Breast epithelium (tissue), 3 donors: Measurements from ENCODE around the gene CBFA2T2.

ENCODE experiments used
- CTCF ChIP-seq, 3 donors: fragments of 450-650 bp; IDR thresholded peaks; one replicate each; pipeline ENCODE4 v1.5.1; 2016 to 2017; ENCODE audit warnings: antibody characterized with exemption in 3 of 3, mild to moderate bottlenecking in 3 of 3, moderate library complexity in 3 of 3
- POLR2A ChIP-seq: fragments of 450-650 bp; IDR thresholded peaks from one replicate; pipeline ENCODE4 v1.6.1; 2016; ENCODE audit warnings: antibody characterized with exemption, mild to moderate bottlenecking, moderate library complexity
- POLR2AphosphoS5 ChIP-seq, 3 donors: sonication (generic); formaldehyde crosslinking; IDR thresholded peaks; one replicate each; pipeline ENCODE4 v1.6.1; 2017; ENCODE audit warnings: antibody characterized with exemption in 3 of 3

DNA sequence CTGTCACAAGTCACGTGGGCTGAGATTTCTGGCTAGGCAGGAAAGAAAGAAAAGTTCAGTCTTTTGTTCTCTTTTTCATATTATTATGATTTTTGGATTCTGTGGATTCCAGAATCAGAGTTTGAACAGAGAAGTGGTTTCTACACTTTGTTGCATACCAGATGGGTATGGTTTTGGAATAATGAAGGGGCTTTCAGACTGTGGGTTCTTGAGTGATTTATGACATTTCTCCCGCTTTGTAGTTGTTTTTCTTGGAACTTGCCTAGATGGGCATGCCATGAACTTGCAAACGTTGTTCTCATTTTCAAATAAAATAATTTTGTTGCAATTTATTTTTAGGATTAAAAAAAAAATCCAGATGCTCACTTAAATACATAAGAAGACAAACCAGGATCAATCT, 34.4 kb downstream of the CBFA2T2 start:
- no peak for TF ChIP-seq POLR2A
- no peak for TF ChIP-seq CTCF (IDR thresholded peaks at IDR 0.05)
- TF ChIP-seq POLR2AphosphoS5 (IDR thresholded peaks at IDR 0.05), result no peak
